Measurements from ENCODE around the gene SLC15A1.
"Not testable (repeated sequence)": the region's sequence is repeated elsewhere in the genome, so short reads cannot be mapped to it uniquely, and the experiment has no call there.

The SLC15A1 gene

DNA sequence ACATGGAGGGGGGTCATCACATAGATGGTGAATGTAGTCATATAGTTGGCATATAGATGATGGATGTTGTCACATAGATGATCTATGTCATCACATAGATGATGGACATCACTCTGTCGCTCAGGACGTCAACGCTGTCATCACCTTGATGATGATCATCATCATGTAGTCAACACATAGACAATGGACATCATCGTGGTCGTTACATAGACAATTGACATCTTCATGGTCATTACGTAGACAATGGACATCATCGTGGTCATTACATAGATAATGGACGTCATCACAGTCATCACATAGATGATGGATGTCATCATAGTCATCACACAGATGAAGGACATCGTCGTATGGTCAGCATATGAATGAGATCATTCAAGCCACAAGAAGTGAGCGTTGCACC, 28.6 kb upstream of the SLC15A1 start:
- DNase-seq = no peak

DNA sequence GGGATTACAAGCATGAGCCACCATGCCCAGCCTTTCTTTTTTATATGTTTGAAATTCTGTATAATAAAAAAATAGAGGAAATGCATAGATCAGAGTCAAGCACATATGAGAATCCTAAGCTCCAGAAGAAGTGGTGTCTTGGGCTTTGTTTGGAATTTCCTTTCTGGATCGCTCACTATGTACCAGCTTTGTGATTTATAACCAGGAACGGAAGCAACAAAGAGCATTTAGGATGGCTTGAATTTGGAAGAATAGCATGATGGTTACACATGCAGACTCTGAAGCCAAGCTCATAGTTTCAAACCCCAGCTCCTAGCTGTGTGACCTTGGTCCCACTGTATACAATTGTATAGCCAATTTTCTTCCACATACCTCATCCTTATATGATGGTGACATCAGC, 28.0 kb upstream of the SLC15A1 start:
- DNase-seq = no peak

DNA sequence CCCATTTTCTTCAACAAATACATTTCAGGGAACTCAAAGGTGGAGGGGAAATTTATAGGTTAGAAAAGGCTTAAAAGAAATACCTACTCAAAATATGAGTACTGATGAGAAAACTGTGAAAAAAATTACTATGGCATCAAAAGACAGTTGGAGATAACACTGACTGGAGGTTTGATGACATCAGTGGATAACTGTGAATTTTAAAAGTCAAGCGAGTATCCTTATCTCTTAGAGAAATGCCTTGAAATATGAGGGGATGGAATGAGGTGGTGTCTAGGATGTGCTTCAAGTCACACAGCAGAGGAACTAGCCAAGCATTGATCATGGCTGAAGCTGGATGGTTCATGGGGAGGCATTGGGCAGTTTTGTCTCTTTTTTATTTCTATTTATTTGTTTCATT, 27.2 kb upstream of the SLC15A1 start:
- no peak for DNase-seq

DNA sequence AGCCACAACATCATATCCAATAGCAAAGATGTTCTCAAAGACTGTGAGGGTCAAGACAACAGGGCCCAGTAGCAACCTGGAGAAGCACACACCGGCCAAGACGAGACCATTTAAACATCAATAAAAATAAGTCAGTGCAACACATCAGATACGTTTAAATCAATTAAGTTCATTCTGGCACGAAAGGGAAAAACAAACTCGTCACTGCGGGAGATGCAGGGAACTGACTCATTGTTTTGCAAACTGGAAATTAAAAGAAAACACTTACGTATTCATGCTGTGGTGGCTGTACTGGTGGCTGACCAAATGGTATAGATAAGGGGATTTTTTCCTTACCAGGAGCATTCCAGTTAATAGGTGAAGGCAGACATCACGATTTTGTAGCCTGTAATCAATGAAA, 26.3 kb upstream of the SLC15A1 start:
- DNase-seq = no peak

DNA sequence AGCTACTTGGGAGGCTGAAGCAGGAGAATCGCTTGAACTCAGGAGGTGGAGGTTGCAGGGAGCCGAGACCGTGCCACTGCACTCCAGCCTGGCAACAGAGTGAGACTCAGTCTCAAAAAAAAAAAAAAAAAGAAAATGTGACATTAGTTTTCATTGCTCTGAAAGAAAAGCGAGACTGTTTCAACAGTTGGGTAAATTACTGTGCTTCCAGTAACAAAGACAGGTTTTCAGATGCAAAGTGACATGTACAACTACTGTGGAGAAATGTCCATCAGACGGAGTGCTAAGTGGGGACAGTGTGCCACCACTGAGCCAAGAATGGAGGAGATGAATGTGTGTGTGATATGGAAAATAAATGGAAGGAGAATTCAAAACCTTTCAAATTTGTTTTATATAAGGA, 24.2 kb upstream of the SLC15A1 start:
- DNase-seq = no peak

DNA sequence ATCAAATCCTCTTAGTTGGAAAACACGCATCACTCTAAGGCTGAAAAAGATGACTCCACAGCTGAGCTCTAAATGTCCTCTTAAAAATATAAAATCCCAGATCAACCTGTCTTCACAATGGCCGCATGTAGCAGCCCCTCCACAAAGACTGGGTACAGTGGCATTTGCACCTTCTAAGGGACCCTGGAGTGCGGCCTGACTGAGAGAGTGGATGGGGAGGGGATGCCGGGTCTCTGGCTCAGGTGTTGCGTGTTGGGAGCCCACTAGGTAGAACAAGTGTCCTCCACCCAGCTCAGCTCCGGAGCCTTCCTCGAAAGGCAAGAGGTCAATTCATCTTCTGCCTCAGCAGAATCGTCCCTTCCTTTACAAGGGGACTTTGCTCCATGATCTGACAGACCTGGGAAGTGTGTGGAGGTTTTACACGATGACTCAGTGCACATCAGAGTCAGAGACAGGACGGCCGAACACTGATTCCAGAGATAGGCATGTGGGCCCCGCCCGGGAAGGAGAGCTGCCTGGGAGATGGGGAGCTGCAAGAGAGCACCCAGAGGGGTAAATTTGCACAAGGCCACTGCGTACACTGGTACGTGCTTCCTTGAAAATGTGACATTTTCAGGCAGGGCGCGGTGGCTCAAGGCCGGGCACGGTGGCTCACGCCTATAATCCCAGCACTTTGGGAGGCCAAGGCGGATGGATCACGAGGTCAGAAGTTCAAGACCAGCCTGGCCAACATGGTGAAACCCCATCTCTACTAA, 23.5 kb upstream of the SLC15A1 start:
- DNase-seq = no peak

DNA sequence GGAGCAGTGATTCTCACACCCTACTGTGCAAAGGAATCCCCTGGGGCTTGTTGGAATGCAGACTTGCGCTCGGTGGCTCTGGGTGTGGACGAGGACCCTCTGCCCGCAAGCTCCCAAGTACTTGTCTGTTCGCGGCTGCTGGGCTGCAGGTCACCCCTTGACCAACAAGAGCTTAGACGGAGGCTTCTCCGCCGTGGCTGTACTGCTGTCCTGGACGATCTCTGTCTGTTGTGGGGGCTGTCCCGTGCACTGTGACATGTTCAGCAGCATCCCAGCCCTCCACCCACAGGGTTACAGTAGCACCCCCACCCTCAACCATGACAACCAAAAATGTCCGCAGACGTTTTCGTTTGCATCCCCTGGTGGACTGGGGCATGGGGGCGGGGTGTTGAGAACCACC, 22.9 kb upstream of the SLC15A1 start:
- DNase-seq = no peak

DNA sequence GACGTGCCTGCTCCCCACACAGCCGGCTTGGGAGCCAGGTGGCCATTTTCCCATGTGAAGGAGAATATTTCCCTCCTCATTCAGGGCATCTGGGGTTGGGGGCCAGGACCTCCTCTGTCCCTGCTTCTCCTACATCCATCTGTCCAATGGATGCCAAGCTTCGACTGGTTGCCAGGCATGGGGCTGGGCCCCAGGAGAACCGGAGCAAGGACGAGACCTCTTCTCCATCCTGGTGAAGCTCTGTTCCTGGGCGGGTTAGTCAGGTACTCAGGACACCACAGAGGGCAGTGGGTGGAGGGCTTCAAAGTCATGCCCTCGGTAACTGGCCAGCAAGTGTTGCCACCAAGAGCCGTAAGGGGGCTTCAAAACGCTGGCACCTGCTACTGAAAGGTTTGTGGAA, 22.3 kb upstream of the SLC15A1 start:
- DNase-seq = no peak

DNA sequence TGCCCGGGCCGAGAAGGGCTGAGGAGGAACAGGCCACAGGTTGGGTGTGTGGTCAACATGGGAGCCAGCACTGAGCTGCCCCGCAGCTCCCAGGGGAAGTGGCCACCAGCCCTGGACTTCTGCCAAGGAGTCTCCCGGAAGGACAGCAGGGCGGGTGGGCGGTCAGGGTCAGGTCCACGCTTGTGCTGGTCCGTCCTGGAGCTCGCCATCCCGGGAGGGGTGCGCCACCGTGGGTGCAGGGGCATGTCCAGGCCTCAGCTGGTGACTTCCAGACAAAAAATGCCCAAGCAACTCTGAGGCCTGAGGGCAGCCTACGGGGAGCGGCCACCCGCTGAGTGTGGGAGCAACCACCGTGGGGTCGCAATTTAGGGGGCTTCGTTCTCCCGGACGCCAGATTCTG, 21.4 kb upstream of the SLC15A1 start:
- DNase-seq = no peak

DNA sequence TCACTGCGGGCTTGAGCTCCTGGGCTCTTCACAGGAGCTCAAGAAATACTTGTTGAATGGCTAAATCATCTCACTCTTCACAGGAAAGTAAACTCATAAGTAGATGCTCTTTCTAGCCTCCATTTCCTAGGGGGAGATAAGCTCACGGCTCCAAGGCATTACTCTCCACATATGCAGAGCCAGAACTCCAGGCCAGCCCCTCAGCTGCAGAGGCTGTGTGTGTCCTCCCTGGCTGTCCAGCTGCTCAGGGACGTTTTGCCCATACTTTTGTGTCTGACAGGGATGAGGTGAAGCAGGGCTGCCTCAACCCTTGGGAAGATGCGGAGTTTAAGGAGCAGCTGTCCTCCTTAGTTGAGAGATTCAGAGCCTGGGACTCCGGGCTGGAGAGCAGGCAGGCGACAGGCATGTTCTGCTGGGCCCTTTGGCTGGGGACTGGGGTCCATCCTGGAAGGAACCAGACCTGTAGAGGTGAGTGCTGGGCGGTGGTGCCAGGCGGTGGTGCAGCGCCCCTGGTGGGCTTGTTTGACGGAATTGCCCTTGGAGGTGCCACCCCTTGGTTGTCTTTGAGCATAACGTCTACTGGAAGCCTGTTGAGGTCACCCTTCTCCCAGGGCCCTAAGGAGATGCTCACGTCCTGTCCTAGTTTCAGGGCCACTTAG, 20.5 kb upstream of the SLC15A1 start:
- no peak for DNase-seq

DNA sequence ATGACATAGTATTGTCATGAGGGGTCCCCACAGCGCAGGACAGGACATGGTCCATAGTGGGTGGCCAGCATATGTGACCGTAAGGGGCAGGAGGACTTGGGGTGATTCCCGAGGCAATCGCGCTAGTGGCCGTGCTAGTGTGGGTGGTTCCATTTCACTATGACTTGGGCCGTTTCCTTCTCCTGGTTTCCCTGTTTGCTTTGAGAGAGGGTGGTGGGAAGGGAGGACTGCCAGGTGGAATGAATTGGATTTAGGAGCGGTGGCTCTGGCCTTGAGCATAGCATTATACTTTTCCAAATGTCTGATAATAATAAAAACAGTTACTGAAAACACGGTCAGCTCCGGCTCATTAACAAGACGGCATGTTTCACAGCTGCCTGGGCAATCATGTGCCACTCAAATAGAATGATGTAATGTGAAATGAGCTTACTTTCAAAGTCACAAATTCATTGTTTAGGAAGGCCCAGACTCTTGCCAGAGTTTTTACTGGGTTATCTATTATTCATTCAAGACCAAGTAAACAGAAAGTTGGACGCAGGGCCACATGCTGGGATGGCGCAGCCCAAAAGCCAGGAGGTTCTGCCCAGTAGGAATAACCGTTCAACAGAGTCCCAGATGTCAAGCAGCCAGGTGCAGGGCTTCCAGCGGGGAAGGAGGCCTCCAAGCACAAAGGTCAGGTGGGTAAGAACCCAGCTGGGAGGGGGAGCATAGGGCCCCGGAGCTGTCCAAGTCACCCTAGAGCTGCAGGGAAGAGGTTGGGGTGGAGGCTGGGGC, 19.6 kb upstream of the SLC15A1 start:
- DNase-seq = no peak

DNA sequence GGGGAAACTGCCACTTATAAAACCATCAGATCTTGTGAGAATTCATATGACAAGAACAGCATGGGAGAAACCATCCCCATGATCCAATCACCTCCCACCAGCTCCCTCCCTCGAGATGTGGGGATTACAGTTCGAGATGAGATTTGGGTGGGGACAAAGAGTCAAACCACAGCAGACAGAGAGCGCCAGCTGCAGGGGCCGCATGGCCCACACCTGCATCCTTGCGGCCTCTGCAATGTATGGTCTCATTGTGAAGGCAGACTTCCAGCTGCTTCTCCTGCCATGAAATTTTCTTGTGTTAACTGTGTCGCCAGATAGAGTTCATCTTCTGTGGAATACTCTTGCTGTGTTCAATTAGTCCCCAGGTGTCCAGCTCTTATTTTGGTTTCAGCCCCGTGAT, 17.3 kb upstream of the SLC15A1 start:
- no peak for DNase-seq

DNA sequence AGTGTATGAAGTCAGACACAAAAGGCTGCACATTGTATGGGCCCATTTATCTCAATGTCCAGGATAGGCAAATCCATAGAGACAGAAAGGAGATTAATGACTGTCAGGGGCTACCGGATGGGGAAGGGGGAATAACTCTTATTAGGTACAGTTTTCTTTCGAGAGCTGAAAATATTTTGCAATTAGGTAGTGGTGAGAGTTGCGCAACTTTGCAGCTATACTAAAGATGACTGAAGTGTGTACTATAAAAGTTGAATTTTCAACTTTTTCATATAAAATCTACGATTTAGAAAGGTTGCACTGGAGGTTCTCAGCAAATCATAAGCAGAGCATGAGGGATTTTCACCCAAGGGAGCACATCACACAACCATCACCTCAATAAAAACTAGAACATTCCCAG, 16.1 kb upstream of the SLC15A1 start:
- DNase-seq = no peak

DNA sequence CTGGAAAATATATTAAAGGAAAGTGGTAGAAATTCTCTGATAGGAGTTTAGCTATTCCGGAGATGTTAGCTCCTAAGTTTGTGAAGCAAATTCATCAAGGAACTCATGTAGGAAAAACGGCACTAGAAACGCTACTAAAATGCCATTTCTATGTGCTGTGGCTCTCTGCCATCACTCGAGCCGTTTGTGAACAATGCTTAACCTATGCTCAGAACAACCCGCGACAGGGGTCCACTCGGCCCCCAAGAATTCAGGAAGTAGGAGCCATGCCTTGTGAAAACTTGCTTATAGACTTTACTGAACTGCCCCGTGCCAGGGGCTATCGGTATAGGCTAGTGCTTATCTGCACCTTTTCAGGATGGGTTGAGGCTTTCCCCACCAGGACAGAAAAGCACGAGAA, 14.2 kb upstream of the SLC15A1 start:
- no peak for DNase-seq

DNA sequence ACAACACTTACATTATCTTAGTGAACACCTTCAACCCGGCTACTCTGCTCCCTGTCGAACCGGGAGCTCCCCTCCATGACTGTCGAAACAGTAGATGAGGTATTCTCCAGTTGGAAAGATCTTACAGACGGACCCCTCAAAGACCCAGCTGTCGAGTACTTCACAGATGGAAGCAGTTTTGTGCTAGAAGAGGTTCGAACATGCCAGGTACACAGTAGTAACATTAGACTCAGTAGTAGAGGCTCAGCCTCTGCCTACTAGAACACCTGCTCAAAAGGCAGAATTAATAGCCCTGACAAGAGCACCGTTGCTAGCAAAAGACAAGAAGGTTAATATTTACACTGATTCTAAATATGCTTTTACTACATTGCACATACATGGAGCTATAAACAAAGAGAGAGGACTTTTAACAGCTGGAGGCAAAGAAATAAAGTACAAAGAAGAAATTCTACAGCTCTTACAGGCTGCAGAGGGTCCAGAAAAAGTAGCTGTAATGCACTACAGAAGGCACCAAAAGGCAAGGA, 13.6 kb upstream of the SLC15A1 start:
- no peak for DNase-seq

DNA sequence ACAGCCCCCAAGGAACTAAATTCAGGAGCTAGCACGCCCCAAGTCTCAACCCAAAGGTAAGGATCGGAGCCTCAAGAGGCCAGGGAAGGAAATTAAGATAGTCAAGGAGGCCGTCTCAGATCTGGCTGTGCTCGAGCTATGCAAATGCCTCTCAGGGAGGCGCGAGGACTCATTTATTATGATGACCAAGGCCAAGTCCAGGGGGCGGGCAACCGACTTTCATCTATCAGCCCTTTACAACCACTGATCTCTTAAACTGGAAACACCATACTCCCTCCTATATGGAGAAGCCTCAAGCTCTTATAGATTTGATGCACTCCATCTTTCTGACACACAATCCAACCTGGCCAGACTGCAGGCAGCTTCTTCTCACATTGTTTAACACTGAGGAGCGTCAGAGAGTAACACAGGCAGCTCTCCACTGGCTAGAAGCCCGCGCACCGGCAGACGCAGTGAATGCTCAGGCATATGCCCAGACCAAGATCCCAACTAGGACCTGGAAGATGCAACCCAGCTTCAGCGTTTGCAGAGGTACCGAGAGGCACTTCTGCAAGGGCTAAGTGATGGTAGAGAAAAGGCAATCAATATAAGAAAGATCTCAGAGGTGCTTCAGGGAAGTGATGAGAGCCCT, 9.6 kb upstream of the SLC15A1 start:
- no peak for DNase-seq

DNA sequence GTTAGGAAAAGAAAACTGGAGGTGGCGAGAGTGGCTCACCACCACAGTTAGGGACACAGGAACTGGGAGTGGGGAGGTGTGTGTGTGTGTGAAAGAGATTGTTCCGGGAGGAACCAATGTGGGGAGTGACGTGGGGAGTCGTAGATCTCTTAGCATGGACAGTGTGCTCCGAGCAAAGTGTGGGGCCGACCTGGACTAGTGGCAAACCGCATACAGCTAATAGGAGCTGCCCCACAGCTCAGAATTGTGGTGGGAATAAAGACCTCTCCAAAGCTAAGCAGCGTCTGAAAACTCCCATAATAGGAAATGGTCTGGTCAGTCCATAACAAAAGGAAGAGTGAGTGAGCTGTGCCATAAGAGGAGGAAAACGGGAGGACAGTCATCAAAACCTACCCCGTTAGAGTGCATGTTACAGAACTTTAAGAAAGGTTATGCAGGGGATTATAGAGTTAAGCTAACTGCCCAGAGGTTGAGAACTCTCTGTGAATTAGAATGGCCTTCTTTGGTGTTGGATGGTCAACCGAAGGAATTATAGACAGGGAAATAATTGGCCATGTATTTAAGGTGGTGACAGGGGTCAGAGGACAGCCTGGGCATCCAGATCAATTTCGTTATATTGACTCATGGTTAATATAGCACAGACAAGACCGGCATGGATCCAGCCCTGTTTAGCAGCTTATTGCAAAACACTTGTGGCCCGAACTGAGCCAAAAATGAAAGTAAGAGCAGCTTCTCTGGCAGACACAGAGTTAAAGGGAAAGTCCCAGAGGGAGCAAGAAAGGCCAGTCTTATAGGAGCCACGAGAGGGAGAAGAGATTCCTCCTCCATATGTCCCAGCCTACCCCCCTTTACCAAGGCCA, 8.9 kb upstream of the SLC15A1 start:
- no peak for DNase-seq

DNA sequence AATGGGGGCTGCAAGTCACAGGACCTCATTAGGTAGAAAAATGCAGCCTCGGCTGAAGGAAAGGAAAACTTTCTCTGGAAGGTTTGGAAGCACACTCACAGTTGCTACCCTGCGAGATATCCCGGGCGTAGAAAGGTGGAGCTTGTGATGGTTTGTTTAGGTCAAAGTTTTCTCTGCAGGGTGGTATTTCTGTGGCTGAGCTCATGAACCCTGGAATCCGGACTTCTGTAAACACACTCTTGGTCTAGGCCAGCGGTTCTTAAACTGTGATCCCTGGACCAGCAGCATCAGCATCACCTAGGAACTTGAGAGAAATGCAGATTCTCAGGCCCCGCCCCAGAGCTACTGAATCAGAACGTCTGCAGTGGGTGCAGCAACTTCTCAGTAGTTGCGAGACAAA, 3.3 kb upstream of the SLC15A1 start:
- DNase-seq = no peak

DNA sequence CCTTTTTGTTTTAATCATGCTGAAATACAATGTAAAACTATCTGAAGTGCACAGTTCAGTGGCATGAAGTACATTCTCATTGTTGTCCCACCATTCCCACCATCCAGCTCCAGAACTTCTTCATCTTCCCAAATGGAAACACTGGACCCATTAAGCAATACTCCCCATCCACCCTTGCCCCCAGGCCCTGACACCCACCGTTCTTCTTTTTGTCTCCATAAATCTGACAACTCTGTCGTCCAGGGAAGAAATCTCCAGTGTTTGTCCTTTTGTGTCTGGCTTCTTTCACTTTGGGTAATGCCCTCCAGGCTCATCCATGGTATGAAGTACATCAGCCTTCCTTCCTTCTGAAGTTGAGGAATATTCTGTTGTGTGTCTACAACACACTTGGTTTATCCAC, 2.6 kb upstream of the SLC15A1 start:
- no peak for DNase-seq

DNA sequence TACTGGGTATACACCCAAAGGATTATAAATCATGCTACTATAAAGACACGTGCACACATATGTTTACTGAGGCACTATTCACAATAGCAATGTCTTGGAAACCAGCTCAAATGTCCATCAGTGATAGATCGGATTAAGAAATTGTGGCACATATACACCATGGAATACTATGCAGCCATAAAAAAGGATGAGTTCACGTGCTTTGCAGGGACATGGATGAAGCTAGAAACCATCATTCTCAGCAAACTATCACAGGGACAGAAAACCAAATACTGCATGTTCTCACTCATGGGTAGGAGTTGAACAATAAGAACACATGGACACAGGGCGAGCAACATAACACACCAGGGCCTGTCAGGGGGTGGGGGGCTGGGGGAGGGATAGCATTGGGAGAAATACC, 2.0 kb upstream of the SLC15A1 start:
- DNase-seq = not testable (repeated sequence)

DNA sequence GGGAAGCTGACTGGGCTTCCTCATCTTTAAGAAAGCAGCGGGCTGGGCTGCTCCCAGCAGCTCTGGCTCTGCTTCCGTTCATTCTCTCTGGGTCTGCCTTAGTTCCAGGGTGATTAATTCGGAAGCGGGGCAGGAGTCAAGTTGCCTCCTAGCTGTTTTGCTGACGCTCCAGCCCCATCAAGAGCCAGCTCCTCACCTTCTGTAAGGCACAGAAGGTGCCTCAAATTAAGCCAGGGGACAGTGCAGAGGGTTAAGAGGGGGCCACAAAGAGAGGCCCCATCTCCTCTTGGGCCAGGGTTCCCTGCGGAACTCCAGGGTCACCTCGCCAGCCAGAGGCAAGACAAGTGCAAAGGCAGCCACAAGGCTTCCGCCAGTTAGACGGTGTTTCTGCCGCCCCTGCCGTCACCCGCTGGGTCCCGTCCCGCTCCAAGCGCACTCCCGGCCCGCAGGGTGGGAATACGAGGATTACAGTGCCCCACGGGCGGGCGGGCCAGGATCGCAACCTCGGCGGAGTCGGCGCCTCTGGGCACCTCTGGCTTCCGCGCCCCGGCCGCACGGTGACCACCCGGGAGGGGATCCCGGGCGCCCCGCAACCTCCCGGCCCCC, 508 bp downstream of the SLC15A1 start:
- no peak for DNase-seq

DNA sequence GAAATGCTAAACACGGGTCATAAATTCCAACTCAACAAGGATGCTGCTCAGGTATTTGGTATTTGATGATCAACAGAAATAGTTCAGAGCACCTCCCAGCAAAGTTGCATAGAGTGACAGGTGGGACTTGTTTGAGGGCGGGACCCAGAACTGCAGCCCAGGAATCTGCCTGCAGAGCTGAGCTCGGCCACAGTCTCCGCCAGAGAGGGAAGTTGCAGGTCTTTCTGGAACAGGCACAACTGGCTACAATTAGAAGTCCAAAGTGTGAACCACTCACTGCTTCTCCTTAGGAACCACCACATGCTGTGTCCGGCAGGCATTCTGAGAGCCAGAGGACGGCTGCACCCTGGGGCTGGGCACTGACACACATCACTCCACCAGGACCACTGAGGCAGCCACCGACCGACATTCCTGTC, 1.1 kb downstream of the SLC15A1 start:
- DNase-seq = no peak

All from activated CD4-positive, CD25-positive, alpha-beta regulatory T cell (primary cell).